ENCODE data around the gene FARS2. TPM values are rescaled to one million over a fixed set of nuclear protein-coding genes. Genes with fewer than 3 reads are reported as not detected.
A peak's percentile ranks its signal among the peaks of the same experiment; 100 is the strongest.

FARS2 gene
- total RNA-seq, 1 donor = 29.8 TPM

- no peak for DNase-seq (ENCODE audit: low read depth)
- TF ChIP-seq CTCF (IDR thresholded peaks at IDR 0.05; ENCODE audit: insufficient read depth, low read depth, low read length) = no peak
- no peak overlapping the region for H3K4me3 ChIP-seq (ENCODE audit: low read depth, low read length)
Observed at GRCh38 chr6:5257400-5257799, 3.9 kb upstream of the FARS2 start.

DNA sequence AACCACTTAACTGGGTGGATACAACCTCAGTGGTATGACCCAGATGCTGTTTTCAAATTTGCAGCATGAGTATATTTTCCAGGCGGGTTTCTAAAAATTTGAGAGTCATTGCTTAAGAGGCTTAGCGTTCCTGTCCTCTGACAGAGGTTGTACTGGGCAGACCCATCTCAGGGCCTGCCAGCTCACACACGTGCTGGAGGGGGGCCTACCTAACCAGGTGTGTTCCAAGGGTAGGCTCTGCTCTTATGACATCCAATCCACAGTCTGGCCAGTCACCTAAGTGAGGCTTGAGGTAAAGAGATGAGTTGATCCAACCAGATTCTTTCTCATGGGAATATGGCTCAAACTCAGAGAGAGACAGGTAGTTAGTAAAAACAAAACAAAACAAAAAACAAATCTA is 1.9 kb upstream of the FARS2 start:
- DNase-seq (ENCODE audit: low read depth) = no peak
- TF ChIP-seq CTCF (IDR thresholded peaks at IDR 0.05; ENCODE audit: insufficient read depth, low read depth, low read length) = no peak
- H3K4me3 ChIP-seq (ENCODE audit: low read depth, low read length) = no peak overlapping the region

- no peak for TF ChIP-seq CTCF (IDR thresholded peaks at IDR 0.05; ENCODE audit: insufficient read depth, low read depth, low read length)
- peak overlapping the region; percentile 92 for H3K4me3 ChIP-seq (ENCODE audit: low read depth, low read length)
- peak; percentile 34 for DNase-seq (ENCODE audit: low read depth)
Observed at GRCh38 chr6:5260111-5260620, 1.1 kb upstream of the FARS2 start.

DNA sequence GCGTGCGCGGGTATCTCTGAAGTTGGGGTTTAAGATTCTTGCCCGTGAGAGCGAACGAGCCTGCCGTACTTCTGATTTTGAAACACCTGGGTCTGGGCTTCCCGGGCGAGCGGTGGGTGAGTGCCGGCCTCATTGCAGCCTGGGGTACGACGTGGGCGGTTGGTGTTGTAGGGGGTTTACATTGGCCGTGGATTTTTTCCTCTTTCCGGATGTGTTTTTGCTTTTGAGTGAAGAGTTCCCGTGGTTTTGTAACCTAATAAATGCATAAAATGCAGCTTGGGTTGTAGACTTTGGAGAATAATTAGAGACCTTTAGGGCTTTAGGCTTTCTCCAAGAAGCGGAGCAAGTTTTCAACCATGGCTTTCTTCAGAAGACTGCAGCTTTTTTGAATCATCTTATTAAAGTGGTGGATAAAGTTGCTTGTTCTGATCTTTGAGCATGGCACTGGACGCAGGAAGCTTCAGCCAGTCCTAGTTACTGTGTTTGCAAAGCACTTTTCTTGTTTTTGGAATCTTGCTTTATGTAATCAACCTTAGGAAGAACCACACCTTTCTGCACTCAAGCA is 314 bp downstream of the FARS2 start:
- TF ChIP-seq CTCF (IDR thresholded peaks at IDR 0.05; ENCODE audit: insufficient read depth, low read depth, low read length) = no peak
- no peak for DNase-seq (ENCODE audit: low read depth)
- H3K4me3 ChIP-seq (ENCODE audit: low read depth, low read length) = peak overlapping the region; percentile 92

DNA sequence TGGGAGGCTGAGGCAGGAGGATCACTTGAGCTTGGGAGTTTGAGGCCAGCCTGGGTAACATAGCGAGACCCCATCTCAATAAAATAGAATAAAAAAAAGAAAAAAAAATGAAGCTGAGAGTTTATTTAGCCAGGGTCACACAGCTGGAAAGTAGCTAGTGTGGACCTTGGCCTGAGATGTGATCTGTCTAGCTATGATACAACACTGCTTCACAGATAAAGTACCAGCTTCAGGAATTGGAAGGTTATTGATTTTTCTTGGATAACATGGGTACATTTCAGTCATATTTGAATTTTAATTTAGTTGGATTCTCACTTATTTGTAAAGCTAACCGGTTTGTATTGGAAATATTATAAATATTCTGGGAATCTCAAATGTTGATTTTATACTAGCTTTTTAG is 5.1 kb downstream of the FARS2 start:
- H3K4me3 ChIP-seq (ENCODE audit: low read depth, low read length) = no peak overlapping the region
- no peak for TF ChIP-seq CTCF (IDR thresholded peaks at IDR 0.05; ENCODE audit: insufficient read depth, low read depth, low read length)
- DNase-seq (ENCODE audit: low read depth) = no peak

- no peak overlapping the region for H3K4me3 ChIP-seq (ENCODE audit: low read depth, low read length)
- peak; percentile 21 for DNase-seq (ENCODE audit: low read depth)
Observed at GRCh38 chr6:5270093-5270680, 8.9 kb downstream of the FARS2 start.

More at GRCh38 chr6:5270093-5270680, 8.9 kb downstream of the FARS2 start:
- no peak for TF ChIP-seq CTCF (IDR thresholded peaks at IDR 0.05; ENCODE audit: insufficient read depth, low read depth, low read length)

All from fibroblast of villous mesenchyme (primary cell).